GM23338 (cell line): ENCODE results near the gene TTLL3. TPM values are rescaled to one million over a fixed set of nuclear protein-coding genes. Genes with fewer than 3 reads are reported as not detected.
"Not testable (repeated sequence)": the region's sequence is repeated elsewhere in the genome, so short reads cannot be mapped to it uniquely, and the experiment has no call there.

Experiments
- ATAC-seq: fragments of 200-7000 bp; cut with Tn5 transposase; 3 replicates; pipeline ENCODE4 v1.9.1; 2020
- DNase-seq: peaks from one replicate; pipeline ENCODE4 v3.0.0-alpha.2; 2015; ENCODE audit warnings: low spot score
- H2AFZ ChIP-seq: fragments of 200-600 bp; sonication (generic); 2 replicates; pipeline ENCODE4 v1.8.0; 2016; ENCODE audit warnings: antibody characterized with exemption, mild to moderate bottlenecking, moderate library complexity
- H3F3A ChIP-seq: fragments of 200-600 bp; sonication (generic); replicated peaks from 2 replicates; pipeline ENCODE4 v1.8.0; 2017; ENCODE audit warnings: antibody characterized with exemption, mixed run types, low read depth
- H3K27ac ChIP-seq: fragments of 200-600 bp; sonication (generic); 2 replicates; pipeline ENCODE4 v1.6.1; 2016; ENCODE audit warnings: low read depth
- H3K27me3 ChIP-seq: fragments of 200-600 bp; sonication (generic); 2 replicates; pipeline ENCODE4 v1.8.0; 2016; ENCODE audit warnings: mild to moderate bottlenecking, mixed run types, moderate library complexity; ENCODE audit not compliant: insufficient read depth
- H3K36me3 ChIP-seq: fragments of 200-600 bp; sonication (generic); 2 replicates; pipeline ENCODE4 v1.8.0; 2016; ENCODE audit warnings: mild to moderate bottlenecking; ENCODE audit not compliant: insufficient read depth
- H3K4me1 ChIP-seq: fragments of 200-600 bp; sonication (generic); 2 replicates; pipeline ENCODE4 v1.8.0; 2016; ENCODE audit warnings: mild to moderate bottlenecking, moderate library complexity; ENCODE audit not compliant: insufficient read depth
- H3K4me2 ChIP-seq: fragments of 200-600 bp; sonication (generic); 2 replicates; pipeline ENCODE4 v1.7.1; 2017; ENCODE audit warnings: mixed run types
- H3K4me3 ChIP-seq: fragments of 200-600 bp; sonication (generic); 2 replicates; pipeline ENCODE4 v1.6.1; 2016; ENCODE audit warnings: mixed run types
- H3K79me2 ChIP-seq: fragments of 200-600 bp; sonication (generic); replicated peaks from 2 replicates; pipeline ENCODE4 v1.8.0; 2017; ENCODE audit warnings: mild to moderate bottlenecking; ENCODE audit not compliant: insufficient read depth
- H3K9me2 ChIP-seq: fragments of 200-600 bp; sonication (generic); 2 replicates; pipeline ENCODE4 v1.8.0; 2017; ENCODE audit not compliant: insufficient read depth
- H4K20me1 ChIP-seq: fragments of 200-600 bp; sonication (generic); replicated peaks from 2 replicates; pipeline ENCODE4 v1.8.0; 2017; ENCODE audit warnings: mild to moderate bottlenecking; ENCODE audit not compliant: insufficient read depth
- H3K27ac Mint-ChIP-seq: 2 replicates; pipeline ENCODE4 v1.8.0; 2020; ENCODE audit warnings: inconsistent platforms, mild to moderate bottlenecking, moderate library complexity, mixed read lengths
- H3K27me3 Mint-ChIP-seq: 3 replicates; pipeline ENCODE4 v1.8.0; 2022; ENCODE audit warnings: low read depth, mild to moderate bottlenecking, moderate library complexity, mixed read lengths, inconsistent platforms; ENCODE audit not compliant: insufficient read depth, poor library complexity
- H3K36me3 Mint-ChIP-seq: 3 replicates; pipeline ENCODE4 v1.8.0; 2021; ENCODE audit warnings: low read depth, mild to moderate bottlenecking, inconsistent platforms, moderate library complexity, mixed read lengths
- H3K4me1 Mint-ChIP-seq: 3 replicates; pipeline ENCODE4 v1.8.0; 2020; ENCODE audit warnings: mild to moderate bottlenecking, inconsistent platforms, mixed read lengths
- H3K4me3 Mint-ChIP-seq: 3 replicates; pipeline ENCODE4 v1.8.0; 2021; ENCODE audit warnings: moderate library complexity, mild to moderate bottlenecking, inconsistent platforms, mixed read lengths
- H3K9me3 Mint-ChIP-seq: 3 replicates; pipeline ENCODE4 v1.8.0; 2020; ENCODE audit warnings: moderate library complexity, mild to moderate bottlenecking, inconsistent platforms, mixed read lengths
- CREB1 ChIP-seq: fragments of 250-450 bp; sonication (Bioruptor Pico); IDR thresholded peaks from 2 replicates; pipeline ENCODE4 v1.5.0; 2020; ENCODE audit warnings: low read depth, mild to moderate bottlenecking, moderate library complexity
- EZH2 ChIP-seq: fragments of 200-600 bp; sonication (generic); IDR thresholded peaks from one replicate; pipeline ENCODE4 v1.8.0; 2017; ENCODE audit warnings: antibody characterized with exemption, mild to moderate bottlenecking, low read depth; ENCODE audit not compliant: unreplicated experiment
- EZH2phosphoT487 ChIP-seq: fragments of 200-600 bp; sonication (generic); IDR thresholded peaks from one replicate; pipeline ENCODE4 v1.8.1; 2018; ENCODE audit warnings: antibody characterized with exemption; ENCODE audit not compliant: unreplicated experiment
- JUNB ChIP-seq: IDR thresholded peaks from one replicate; pipeline ENCODE4 v1.6.1; 2016; ENCODE audit warnings: antibody characterized with exemption; ENCODE audit not compliant: unreplicated experiment
- NANOG ChIP-seq: IDR thresholded peaks from 2 replicates; pipeline ENCODE4 v1.6.1; 2016; ENCODE audit warnings: antibody characterized with exemption, borderline replicate concordance
- POLR2AphosphoS5 ChIP-seq: IDR thresholded peaks from 2 replicates; pipeline ENCODE4 v1.6.1; 2016; ENCODE audit warnings: antibody characterized with exemption, low read depth
- STAT1 ChIP-seq: IDR thresholded peaks from one replicate; pipeline ENCODE4 v1.6.1; 2016; ENCODE audit warnings: antibody characterized with exemption; ENCODE audit not compliant: unreplicated experiment
- ZNF114 ChIP-seq: fragments of 250-450 bp; sonication (Bioruptor Pico); IDR thresholded peaks from 2 replicates; pipeline ENCODE4 v1.5.0; 2020; ENCODE audit warnings: mild to moderate bottlenecking, moderate library complexity
- ZNF331 ChIP-seq: fragments of 250-450 bp; sonication (Bioruptor Pico); IDR thresholded peaks from 2 replicates; pipeline ENCODE4 v1.5.0; 2020; ENCODE audit warnings: low read depth, mild to moderate bottlenecking, moderate library complexity
- polyA plus RNA-seq: library from polyadenylated mRNA; unstranded; fragments of >200 nt; fragmentation: Nextera tagmentation; extraction: Ambion mirVana; gene quantifications from 2 replicates; pipeline ENCODE4 v1.2.1, GENCODE V29; 2016
- total RNA-seq: library from RNA; depleted of rRNA; stranded (reverse); fragments of >200 nt; shearing (Covaris generic); gene quantifications from 2 replicates; pipeline ENCODE4 v1.2.3, GENCODE V29; 2014
- TF ChIP-seq, protein P1 (sequence below): fragments of 250-450 bp; sonication (Bioruptor Pico); IDR thresholded peaks from 2 replicates; pipeline ENCODE4 v1.5.0; 2020; ENCODE audit warnings: mild to moderate bottlenecking, moderate library complexity
- TF ChIP-seq, protein P2 (sequence below): IDR thresholded peaks from 2 replicates; pipeline ENCODE4 v1.6.1; 2016; ENCODE audit warnings: antibody characterized with exemption
- TF ChIP-seq, protein P3 (sequence below): IDR thresholded peaks from one replicate; pipeline ENCODE4 v1.6.1; 2018; ENCODE audit warnings: antibody characterized with exemption; ENCODE audit not compliant: unreplicated experiment

The TTLL3 gene
- total and polyA plus RNA-seq, 2 experiments from 2014 or later: 3.7 to 5.3 TPM

GRCh38 chr3:9865125-9865637 lies 55.1 kb downstream of the TTLL3 start:
- not testable (repeated sequence) for H2AFZ ChIP-seq, H3K36me3 ChIP-seq, H3F3A ChIP-seq, H3K27ac Mint-ChIP-seq, H3K4me1 ChIP-seq, H3K27me3 ChIP-seq, H3K27ac ChIP-seq, H3K9me2 ChIP-seq, H3K79me2 ChIP-seq, H3K4me2 ChIP-seq, H3K4me3 ChIP-seq, H3K36me3 Mint-ChIP-seq, ATAC-seq, H4K20me1 ChIP-seq, H3K9me3 Mint-ChIP-seq, DNase-seq, H3K4me3 Mint-ChIP-seq
- Mint-ChIP-seq H3K27me3 (peaks cover 15% of the 10 kb centered on the region), H3K4me1 (peaks cover 13% of the 10 kb centered on the region)

- no peaks in the 10 kb centered on the region for H3K9me3 Mint-ChIP-seq
- no peaks in the 10 kb centered on the region for H3K36me3 ChIP-seq
- no peak overlapping the region for H3K4me3 ChIP-seq
- H3K27me3 ChIP-seq: 0 out of 2 replicates have a peak, but pooled peaks cover 2% of the 10 kb centered on the region
- H2AFZ ChIP-seq: no peak overlapping the region
- no peaks in the 10 kb centered on the region; the same call in 1 of the 2 replicates for H3K4me1 ChIP-seq
- H3K36me3 Mint-ChIP-seq: no peaks in the 10 kb centered on the region
- no peaks in the 10 kb centered on the region for H3F3A ChIP-seq
- H3K4me3 Mint-ChIP-seq: no peak overlapping the region
- H3K27me3 Mint-ChIP-seq: peaks cover 15% of the 10 kb centered on the region
- H3K4me2 ChIP-seq: no peak overlapping the region
- no peaks in the 10 kb centered on the region for H3K9me2 ChIP-seq
- H3K4me1 Mint-ChIP-seq: peaks cover 5% of the 10 kb centered on the region
- no peaks in the 10 kb centered on the region for H4K20me1 ChIP-seq
- no peak for ATAC-seq
- H3K27ac Mint-ChIP-seq: no peak overlapping the region
- H3K27ac ChIP-seq: no peak overlapping the region
- DNase-seq: no peak
- no peaks in the 10 kb centered on the region for H3K79me2 ChIP-seq
- no peak for TF ChIP-seq CREB1 (CRISPR knock-in tag)
- no peak for TF ChIP-seq EZH2
- TF ChIP-seq STAT1: no peak
- no peak for TF ChIP-seq EZH2phosphoT487
- TF ChIP-seq NANOG: no peak
- TF ChIP-seq, protein P1, sequence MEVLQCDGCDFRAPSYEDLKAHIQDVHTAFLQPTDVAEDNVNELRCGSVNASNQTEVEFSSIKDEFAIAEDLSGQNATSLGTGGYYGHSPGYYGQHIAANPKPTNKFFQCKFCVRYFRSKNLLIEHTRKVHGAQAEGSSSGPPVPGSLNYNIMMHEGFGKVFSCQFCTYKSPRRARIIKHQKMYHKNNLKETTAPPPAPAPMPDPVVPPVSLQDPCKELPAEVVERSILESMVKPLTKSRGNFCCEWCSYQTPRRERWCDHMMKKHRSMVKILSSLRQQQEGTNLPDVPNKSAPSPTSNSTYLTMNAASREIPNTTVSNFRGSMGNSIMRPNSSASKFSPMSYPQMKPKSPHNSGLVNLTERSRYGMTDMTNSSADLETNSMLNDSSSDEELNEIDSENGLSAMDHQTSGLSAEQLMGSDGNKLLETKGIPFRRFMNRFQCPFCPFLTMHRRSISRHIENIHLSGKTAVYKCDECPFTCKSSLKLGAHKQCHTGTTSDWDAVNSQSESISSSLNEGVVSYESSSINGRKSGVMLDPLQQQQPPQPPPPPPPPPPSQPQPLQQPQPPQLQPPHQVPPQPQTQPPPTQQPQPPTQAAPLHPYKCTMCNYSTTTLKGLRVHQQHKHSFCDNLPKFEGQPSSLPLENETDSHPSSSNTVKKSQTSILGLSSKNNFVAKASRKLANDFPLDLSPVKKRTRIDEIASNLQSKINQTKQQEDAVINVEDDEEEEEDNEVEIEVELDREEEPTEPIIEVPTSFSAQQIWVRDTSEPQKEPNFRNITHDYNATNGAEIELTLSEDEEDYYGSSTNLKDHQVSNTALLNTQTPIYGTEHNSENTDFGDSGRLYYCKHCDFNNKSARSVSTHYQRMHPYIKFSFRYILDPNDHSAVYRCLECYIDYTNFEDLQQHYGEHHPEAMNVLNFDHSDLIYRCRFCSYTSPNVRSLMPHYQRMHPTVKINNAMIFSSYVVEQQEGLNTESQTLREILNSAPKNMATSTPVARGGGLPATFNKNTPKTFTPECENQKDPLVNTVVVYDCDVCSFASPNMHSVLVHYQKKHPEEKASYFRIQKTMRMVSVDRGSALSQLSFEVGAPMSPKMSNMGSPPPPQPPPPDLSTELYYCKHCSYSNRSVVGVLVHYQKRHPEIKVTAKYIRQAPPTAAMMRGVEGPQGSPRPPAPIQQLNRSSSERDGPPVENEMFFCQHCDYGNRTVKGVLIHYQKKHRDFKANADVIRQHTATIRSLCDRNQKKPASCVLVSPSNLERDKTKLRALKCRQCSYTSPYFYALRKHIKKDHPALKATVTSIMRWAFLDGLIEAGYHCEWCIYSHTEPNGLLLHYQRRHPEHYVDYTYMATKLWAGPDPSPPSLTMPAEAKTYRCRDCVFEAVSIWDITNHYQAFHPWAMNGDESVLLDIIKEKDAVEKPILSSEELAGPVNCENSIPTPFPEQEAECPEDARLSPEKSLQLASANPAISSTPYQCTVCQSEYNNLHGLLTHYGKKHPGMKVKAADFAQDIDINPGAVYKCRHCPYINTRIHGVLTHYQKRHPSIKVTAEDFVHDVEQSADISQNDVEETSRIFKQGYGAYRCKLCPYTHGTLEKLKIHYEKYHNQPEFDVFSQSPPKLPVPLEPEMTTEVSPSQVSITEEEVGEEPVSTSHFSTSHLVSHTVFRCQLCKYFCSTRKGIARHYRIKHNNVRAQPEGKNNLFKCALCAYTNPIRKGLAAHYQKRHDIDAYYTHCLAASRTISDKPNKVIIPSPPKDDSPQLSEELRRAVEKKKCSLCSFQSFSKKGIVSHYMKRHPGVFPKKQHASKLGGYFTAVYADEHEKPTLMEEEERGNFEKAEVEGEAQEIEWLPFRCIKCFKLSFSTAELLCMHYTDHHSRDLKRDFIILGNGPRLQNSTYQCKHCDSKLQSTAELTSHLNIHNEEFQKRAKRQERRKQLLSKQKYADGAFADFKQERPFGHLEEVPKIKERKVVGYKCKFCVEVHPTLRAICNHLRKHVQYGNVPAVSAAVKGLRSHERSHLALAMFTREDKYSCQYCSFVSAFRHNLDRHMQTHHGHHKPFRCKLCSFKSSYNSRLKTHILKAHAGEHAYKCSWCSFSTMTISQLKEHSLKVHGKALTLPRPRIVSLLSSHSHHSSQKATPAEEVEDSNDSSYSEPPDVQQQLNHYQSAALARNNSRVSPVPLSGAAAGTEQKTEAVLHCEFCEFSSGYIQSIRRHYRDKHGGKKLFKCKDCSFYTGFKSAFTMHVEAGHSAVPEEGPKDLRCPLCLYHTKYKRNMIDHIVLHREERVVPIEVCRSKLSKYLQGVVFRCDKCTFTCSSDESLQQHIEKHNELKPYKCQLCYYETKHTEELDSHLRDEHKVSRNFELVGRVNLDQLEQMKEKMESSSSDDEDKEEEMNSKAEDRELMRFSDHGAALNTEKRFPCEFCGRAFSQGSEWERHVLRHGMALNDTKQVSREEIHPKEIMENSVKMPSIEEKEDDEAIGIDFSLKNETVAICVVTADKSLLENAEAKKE: no peak
- TF ChIP-seq ZNF114 (CRISPR knock-in tag): no peak
- no peak for TF ChIP-seq JUNB
- TF ChIP-seq, protein P2, sequence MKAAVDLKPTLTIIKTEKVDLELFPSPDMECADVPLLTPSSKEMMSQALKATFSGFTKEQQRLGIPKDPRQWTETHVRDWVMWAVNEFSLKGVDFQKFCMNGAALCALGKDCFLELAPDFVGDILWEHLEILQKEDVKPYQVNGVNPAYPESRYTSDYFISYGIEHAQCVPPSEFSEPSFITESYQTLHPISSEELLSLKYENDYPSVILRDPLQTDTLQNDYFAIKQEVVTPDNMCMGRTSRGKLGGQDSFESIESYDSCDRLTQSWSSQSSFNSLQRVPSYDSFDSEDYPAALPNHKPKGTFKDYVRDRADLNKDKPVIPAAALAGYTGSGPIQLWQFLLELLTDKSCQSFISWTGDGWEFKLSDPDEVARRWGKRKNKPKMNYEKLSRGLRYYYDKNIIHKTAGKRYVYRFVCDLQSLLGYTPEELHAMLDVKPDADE: no peak
- TF ChIP-seq, protein P3, sequence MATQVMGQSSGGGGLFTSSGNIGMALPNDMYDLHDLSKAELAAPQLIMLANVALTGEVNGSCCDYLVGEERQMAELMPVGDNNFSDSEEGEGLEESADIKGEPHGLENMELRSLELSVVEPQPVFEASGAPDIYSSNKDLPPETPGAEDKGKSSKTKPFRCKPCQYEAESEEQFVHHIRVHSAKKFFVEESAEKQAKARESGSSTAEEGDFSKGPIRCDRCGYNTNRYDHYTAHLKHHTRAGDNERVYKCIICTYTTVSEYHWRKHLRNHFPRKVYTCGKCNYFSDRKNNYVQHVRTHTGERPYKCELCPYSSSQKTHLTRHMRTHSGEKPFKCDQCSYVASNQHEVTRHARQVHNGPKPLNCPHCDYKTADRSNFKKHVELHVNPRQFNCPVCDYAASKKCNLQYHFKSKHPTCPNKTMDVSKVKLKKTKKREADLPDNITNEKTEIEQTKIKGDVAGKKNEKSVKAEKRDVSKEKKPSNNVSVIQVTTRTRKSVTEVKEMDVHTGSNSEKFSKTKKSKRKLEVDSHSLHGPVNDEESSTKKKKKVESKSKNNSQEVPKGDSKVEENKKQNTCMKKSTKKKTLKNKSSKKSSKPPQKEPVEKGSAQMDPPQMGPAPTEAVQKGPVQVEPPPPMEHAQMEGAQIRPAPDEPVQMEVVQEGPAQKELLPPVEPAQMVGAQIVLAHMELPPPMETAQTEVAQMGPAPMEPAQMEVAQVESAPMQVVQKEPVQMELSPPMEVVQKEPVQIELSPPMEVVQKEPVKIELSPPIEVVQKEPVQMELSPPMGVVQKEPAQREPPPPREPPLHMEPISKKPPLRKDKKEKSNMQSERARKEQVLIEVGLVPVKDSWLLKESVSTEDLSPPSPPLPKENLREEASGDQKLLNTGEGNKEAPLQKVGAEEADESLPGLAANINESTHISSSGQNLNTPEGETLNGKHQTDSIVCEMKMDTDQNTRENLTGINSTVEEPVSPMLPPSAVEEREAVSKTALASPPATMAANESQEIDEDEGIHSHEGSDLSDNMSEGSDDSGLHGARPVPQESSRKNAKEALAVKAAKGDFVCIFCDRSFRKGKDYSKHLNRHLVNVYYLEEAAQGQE: no peak
- no peak for TF ChIP-seq ZNF331 (CRISPR knock-in tag)
- no peak for TF ChIP-seq POLR2AphosphoS5
Observed at GRCh38 chr3:9866639-9867038, 56.6 kb downstream of the TTLL3 start.
